Inflammatory macrophage (primary cell): ENCODE measurements around the gene GBF1.

Experiments
- DNase-seq, 2 donors: peaks; one replicate each; pipeline ENCODE4 v3.0.0-alpha.2; 2020 to 2022

The GBF1 gene

DNA sequence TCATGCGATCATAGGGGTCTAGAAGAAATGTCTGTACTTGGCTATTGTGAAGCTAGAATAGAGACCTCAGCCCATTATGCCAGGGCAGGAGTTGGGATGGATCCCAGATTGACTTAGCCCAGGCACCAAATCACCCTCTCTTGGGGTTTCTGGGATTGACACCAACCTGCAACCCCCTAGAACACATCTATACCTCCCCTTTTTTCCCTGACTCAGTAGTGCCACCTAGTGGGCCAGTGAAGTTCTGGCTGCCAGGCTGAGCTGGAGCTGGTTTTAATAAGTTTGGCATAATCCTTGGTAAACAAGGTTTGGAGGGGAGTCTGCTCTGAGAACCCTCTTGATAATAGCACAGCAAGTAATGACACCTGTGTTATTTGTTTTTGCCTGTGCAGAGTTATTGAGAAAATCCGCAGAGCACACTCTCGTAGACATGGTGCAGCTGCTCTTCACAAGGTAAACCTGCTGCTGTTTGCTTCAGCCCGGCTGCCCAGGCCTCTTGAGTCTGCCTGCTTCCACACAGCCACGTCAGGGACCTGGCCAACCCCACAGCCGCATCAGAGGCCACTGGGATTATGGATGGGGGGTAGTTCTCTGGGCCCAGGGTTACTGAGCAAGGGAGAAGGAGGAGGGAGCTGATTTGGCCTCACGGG lies 106.9 kb downstream of the GBF1 start:
- DNase-seq, result peak; percentile 49 to 57

GRCh38 chr10:102354451-102354850 lies 109.1 kb downstream of the GBF1 start:
- no peak for DNase-seq

DNA sequence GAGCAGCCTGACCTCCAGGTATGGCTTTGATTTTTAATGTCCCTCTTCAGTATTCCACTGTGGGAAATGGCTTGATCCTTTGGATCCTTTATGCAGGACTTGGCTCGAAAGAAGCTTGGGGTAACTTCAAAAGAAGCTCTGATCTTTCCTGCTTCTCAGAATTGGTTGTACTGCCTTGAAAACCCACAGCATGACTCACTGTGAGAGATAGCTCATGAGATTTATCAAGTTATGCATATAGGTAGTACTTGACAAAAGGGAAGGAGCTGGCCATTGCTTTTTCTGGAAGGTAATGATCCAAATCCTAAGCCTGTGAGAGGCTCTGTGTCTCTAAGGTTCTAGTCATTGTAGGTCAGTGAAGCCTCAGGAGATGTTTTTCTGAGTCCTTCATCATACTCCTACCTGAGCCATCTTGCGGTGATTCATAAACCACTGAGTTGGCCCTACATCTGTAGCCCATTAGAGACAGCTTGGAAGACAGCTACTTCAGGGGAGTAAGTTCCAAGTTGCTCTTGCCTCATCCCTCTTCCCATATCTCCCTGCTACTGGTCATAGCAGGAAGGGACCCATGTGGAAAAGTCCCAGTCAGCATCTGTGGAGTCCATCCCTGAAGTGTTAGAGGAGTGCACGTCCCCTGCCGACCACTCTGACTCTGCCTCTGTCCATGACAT lies 113.5 kb downstream of the GBF1 start:
- no peak for DNase-seq

- no peak for DNase-seq
Measured at GRCh38 chr10:102367441-102367840, 122.1 kb downstream of the GBF1 start.

- DNase-seq, result no peak
Measured at GRCh38 chr10:102368077-102368476, 122.7 kb downstream of the GBF1 start.

DNA sequence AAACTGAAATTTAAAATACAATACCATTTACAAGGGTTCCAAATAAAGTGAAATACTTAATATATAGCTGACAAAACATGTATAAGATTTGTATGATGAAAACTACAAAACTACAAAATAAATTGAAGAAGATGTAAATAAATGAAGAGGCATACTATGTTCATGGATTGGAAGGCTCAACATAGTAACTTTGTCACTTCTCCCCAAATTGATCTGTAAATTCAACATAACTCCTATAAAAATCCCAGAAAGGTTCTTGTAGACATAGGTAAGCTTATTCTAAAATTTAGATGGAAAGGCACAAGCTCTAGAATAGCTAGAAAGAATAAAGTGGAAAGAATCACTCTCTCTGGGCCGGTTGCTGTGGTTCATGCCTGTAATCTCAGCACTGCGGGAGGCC lies 126.0 kb downstream of the GBF1 start:
- DNase-seq, result no peak

GRCh38 chr10:102375250-102375649 lies 129.9 kb downstream of the GBF1 start:
- no peak for DNase-seq

GRCh38 chr10:102375867-102376266 lies 130.5 kb downstream of the GBF1 start:
- no peak for DNase-seq

GRCh38 chr10:102376901-102377300 lies 131.6 kb downstream of the GBF1 start:
- DNase-seq, result no peak

DNA sequence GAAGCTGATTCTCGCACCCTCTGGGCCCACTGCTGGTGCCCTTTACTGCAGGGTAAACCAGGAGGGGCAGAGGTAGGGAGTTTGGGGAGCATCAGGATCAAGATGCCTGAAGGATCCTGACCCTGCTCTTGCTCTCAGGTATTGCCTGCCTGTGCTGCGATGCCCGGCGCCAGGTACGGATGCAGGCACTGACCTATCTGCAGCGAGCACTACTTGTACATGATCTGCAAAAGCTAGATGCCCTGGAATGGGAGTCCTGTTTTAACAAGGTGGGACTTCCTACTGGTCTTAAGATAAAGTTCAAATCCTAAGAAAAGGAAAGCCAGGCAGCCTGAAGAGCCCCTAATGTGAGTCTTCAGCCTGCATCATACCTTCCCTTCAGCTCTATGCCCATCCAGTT lies 134.1 kb downstream of the GBF1 start:
- DNase-seq, result no peak

- DNase-seq, result no peak
Measured at GRCh38 chr10:102381983-102382382, 136.7 kb downstream of the GBF1 start.

- no peak for DNase-seq
Measured at GRCh38 chr10:102382871-102383270, 137.5 kb downstream of the GBF1 start.

- no peak for DNase-seq
Measured at GRCh38 chr10:102384053-102384452, 138.7 kb downstream of the GBF1 start.

DNA sequence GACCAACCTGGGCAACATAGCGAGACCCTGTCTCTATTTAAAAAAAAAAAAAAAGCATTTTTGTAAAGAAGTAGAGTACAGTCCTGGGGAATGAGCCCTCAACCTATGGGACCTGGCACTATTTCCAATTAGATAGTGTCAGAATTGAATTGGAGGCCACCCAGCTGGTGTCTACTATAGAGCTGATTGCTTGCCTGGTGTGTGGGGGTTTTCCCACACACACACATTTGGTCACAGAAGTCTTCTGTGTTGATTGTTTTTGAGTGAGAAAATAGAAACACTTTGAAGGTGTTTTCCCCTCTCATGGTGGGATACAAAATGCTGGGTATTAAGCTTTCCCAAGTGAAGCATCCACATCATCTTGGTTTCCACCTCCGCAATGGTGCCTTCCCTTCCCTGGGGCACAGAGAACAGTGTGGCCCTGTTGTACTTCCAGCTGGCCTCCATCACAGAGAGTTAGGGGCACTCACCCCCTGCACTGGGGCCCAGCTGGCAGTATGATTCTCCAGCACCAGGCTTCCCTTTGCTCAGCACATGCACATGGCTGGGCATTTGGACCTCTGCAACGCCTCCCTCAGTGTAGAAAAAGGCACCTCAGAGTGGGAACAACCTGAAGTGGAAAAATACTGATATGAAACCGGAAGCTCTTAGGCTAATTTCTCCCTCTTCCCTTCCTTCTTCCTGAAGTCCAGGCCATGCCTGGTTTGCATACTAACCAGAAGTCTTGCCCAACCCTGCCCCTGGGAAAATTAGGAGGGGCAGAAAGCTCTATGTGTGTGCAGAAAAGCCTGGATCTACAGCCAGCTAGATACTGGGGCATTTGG lies 139.5 kb downstream of the GBF1 start:
- peak in 1 of 2 donors; percentile 23 for DNase-seq

- DNase-seq, result no peak
Measured at GRCh38 chr10:102389894-102390293, 144.6 kb downstream of the GBF1 start.

DNA sequence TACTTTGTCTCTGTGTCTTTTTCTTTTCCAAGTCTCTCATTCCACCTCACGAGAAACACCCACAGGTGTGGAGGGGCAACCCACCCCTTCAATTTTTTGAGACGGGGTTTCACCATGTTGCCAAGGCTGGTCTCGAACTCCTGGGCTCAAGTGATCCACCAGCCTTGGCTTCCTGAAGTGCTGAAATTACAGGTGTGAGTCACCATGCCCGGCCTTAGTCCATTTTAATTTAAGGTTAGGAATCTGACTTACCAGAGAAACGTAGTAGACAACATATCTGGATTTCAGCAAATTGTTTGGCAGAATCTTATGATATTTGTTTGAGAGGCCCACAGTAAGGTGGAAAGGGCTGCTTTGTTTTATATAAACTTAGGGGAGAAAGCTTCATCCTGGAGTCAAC lies 147.0 kb downstream of the GBF1 start:
- DNase-seq, result no peak

DNA sequence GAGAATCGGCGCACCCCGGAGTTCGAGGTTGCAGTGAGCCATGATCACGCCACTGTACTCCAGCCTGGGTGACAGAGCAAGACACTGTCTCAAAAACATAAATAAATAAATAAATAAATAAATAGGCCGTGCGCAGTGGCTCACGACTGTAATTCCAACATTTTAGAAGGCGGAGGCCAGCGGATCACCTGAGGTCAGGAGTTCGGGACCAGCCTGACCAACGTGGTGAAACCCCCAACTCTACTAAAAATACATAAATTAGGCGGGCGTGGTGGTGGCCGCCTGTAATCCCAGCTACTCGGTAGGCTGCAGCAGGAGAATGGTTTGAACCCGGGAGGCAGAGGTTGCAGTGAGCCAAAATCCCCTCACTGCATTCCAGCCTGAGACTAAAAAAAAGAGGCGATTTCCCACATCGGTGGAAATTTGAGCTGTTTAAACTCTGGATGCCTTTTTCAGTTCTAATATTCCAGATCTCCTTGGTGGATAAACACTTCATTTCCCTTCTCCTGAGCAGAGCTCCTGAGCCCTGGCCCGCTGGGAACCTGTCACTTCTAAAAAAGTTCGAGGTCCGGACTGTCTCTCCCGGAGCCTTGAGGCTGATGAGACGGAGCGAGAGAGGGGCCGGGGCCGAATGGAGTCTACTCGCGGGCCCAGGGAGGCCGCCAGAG lies 148.2 kb downstream of the GBF1 start:
- no peak for DNase-seq

GRCh38 chr10:102394079-102394800 lies 148.9 kb downstream of the GBF1 start:
- peak; percentile 93 to 96 for DNase-seq

- DNase-seq, result peak; percentile 6 to 40
Measured at GRCh38 chr10:102394801-102395399, 149.6 kb downstream of the GBF1 start.

GRCh38 chr10:102395400-102396316 lies 150.3 kb downstream of the GBF1 start, which contains the start of gene NFKB2:
Gene NFKB2, plus strand, starts transcription at chr10:102395705. Its CDS starts 255 bp downstream, at chr10:102395960.
- DNase-seq, result peak; percentile 91 to 92

DNA sequence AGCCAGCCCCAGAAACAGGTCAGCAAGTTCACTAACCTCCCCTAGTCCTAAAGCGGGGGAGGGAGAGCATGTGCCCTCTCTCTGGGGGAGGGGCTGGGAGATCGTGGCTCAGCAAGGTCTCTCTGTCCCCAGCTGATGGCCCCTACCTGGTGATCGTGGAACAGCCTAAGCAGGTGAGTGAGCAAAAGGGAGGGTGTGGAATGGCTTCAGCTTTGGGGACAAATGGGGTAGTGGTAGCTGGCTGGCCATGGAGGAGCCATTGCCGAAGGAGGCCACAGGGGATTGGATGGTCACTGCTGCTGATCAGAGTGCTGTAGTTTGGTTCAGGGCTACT lies 151.0 kb downstream of the GBF1 start:
- no peak for DNase-seq
